Mesenteric fat pad (tissue), 1 donor: Measurements from ENCODE around the gene ACSM4. TPM values are rescaled to one million over a fixed set of nuclear protein-coding genes. Genes with fewer than 3 reads are reported as not detected.
"Not testable (repeated sequence)": the region's sequence is repeated elsewhere in the genome, so short reads cannot be mapped to it uniquely, and the experiment has no call there.

ENCODE experiments used
- DNase-seq: peaks from one replicate; pipeline ENCODE4 v3.0.0-alpha.2; 2020; ENCODE audit warnings: low spot score
- long read RNA-seq: library from polyadenylated mRNA; unstranded; transcript quantifications from one replicate; pipeline ENCODE4 v2.0.0, GENCODE V29; 2020
- total RNA-seq: library from RNA; stranded (reverse); fragmentation: NEBNext Ultra II Directional; extraction: Animal tissue kit (Norgen Biotek cat#: 25700); gene quantifications from one replicate; pipeline ENCODE4 v1.2.1, GENCODE V29; 2021
- donor health status: DM: yes; HTN: yes; CAD: no.

Gene ACSM4
- not detected for total RNA-seq
- long read RNA-seq = 0 reads

GRCh38 chr12:7303772-7304171 is at the start of gene ACSM4:
Gene ACSM4, plus strand, starts transcription at chr12:7304072. Its CDS starts 260 bp downstream, at chr12:7304332.
- no peak for DNase-seq

GRCh38 chr12:7259060-7259459 is 44.8 kb upstream of the ACSM4 start:
- DNase-seq = no peak

- no peak for DNase-seq
These were observed 39.3 kb upstream of the ACSM4 start for GRCh38 chr12:7264538-7264937.

- DNase-seq = no peak
These were observed 38.6 kb upstream of the ACSM4 start for GRCh38 chr12:7265251-7265650.

- no peak for DNase-seq
These were observed 34.6 kb upstream of the ACSM4 start for GRCh38 chr12:7269273-7269672.

- no peak for DNase-seq
These were observed 31.9 kb upstream of the ACSM4 start for GRCh38 chr12:7271893-7272514.

- not testable (repeated sequence) for DNase-seq
These were observed 28.4 kb upstream of the ACSM4 start for GRCh38 chr12:7275482-7275881.

- no peak for DNase-seq
These were observed 21.0 kb upstream of the ACSM4 start for GRCh38 chr12:7282844-7283243.

GRCh38 chr12:7289743-7290142 is 14.1 kb upstream of the ACSM4 start:
- DNase-seq = no peak

- not testable (repeated sequence) for DNase-seq
These were observed 13.3 kb upstream of the ACSM4 start for GRCh38 chr12:7290588-7290987.

GRCh38 chr12:7292300-7292699 is 11.6 kb upstream of the ACSM4 start:
- DNase-seq = no peak

- no peak for DNase-seq
These were observed 10.2 kb upstream of the ACSM4 start for GRCh38 chr12:7293670-7294069.

- no peak for DNase-seq
These were observed 8.3 kb upstream of the ACSM4 start for GRCh38 chr12:7295529-7295928.

- DNase-seq = no peak
These were observed 6.0 kb upstream of the ACSM4 start for GRCh38 chr12:7297865-7298264.

GRCh38 chr12:7302266-7302986 is 1.4 kb upstream of the ACSM4 start:
- DNase-seq = no peak

GRCh38 chr12:7303230-7303629 is 642 bp upstream of the ACSM4 start:
- no peak for DNase-seq

GRCh38 chr12:7304456-7304855 is 584 bp downstream of the ACSM4 start:
- DNase-seq = no peak

GRCh38 chr12:7310070-7310469 is 6.2 kb downstream of the ACSM4 start:
- DNase-seq = no peak

GRCh38 chr12:7319930-7320329 is 16.1 kb downstream of the ACSM4 start:
- DNase-seq = no peak

GRCh38 chr12:7321624-7322023 is 17.8 kb downstream of the ACSM4 start:
- DNase-seq = no peak

GRCh38 chr12:7322599-7322998 is 18.7 kb downstream of the ACSM4 start:
- no peak for DNase-seq

- no peak for DNase-seq
These were observed 20.3 kb downstream of the ACSM4 start for GRCh38 chr12:7324176-7324575.

- DNase-seq = no peak
These were observed 24.0 kb downstream of the ACSM4 start for GRCh38 chr12:7327918-7328317.
